GM18868 (cell line): ENCODE data around the gene TMC2.
"Not testable (repeated sequence)": the region's sequence is repeated elsewhere in the genome, so short reads cannot be mapped to it uniquely, and the experiment has no call there.

Source experiments
- ATAC-seq: cut with Tn5 transposase; IDR thresholded peaks from one replicate; pipeline ENCODE4 v1.9.1; 2021; ENCODE audit warnings: mild to moderate bottlenecking, moderate library complexity; ENCODE audit not compliant: unreplicated experiment

The TMC2 gene

GRCh38 chr20:2657674-2658073, 121.3 kb downstream of the TMC2 start:
- ATAC-seq, result no peak

GRCh38 chr20:2658414-2659354, 122.3 kb downstream of the TMC2 start:
- ATAC-seq, result no peak

- ATAC-seq, result no peak
Observed at GRCh38 chr20:2659547-2659946, 123.2 kb downstream of the TMC2 start.

- ATAC-seq, result no peak
Observed at GRCh38 chr20:2663364-2663886, 127.1 kb downstream of the TMC2 start.

GRCh38 chr20:2663887-2664719, 127.7 kb downstream of the TMC2 start, which contains the start of gene IDH3B:
Gene IDH3B (minus strand): TSS chr20:2664216. CDS start chr20:2664188, 28 bp downstream.
- peak; percentile 86 for ATAC-seq

- ATAC-seq, result no peak
Observed at GRCh38 chr20:2671977-2672376, 135.6 kb downstream of the TMC2 start.

- no peak for ATAC-seq
Observed at GRCh38 chr20:2672446-2672845, 136.1 kb downstream of the TMC2 start.

GRCh38 chr20:2673453-2673852, 137.1 kb downstream of the TMC2 start:
- no peak for ATAC-seq

- ATAC-seq, result no peak
Observed at GRCh38 chr20:2680046-2680445, 143.7 kb downstream of the TMC2 start.

- not testable (repeated sequence) for ATAC-seq
Observed at GRCh38 chr20:2682040-2682439, 145.7 kb downstream of the TMC2 start.

- not testable (repeated sequence) for ATAC-seq
Observed at GRCh38 chr20:2684817-2685216, 148.4 kb downstream of the TMC2 start.

- ATAC-seq, result no peak
Observed at GRCh38 chr20:2687514-2687913, 151.1 kb downstream of the TMC2 start.

GRCh38 chr20:2688041-2688591, 151.7 kb downstream of the TMC2 start:
- ATAC-seq, result no peak

- ATAC-seq, result no peak
Observed at GRCh38 chr20:2690213-2690612, 153.8 kb downstream of the TMC2 start.

- ATAC-seq, result no peak
Observed at GRCh38 chr20:2690718-2691117, 154.3 kb downstream of the TMC2 start.

- ATAC-seq, result no peak
Observed at GRCh38 chr20:2691127-2691526, 154.8 kb downstream of the TMC2 start.
